Measurements from ENCODE around the gene C4orf51. TPM values are rescaled to one million over a fixed set of nuclear protein-coding genes. Genes with fewer than 3 reads are reported as not detected.

C4orf51 gene
- total and polyA plus RNA-seq, 2 of the 4 experiments (the other 2 are of a cell fraction) = not detected

GRCh38 chr4:145766273-145766672, 86.3 kb downstream of the C4orf51 start:
- Histone ChIP-seq H4K8ac (ENCODE audit: low read depth in 2 of 2, low read length in 2 of 2) (no peak overlapping the region), H2BK15ac (ENCODE audit: low read depth, low read length) (no peak overlapping the region), H2BK120ac (ENCODE audit: low read depth, low read length) (no peak overlapping the region), H3K9me3 (ENCODE audit: control insufficient read depth, insufficient read depth, low read length) (no peaks in the 10 kb centered on the region; the same call in 1 of the 2 replicates), H2AK5ac (ENCODE audit: low read depth, low read length) (no peak overlapping the region), H3K9me1 (ENCODE audit: insufficient read depth, low read length) (peaks cover 4% of the 10 kb centered on the region), H4K91ac (ENCODE audit: insufficient read depth, low read depth, low read length) (no peak overlapping the region), H3K9ac (ENCODE audit: low read depth, low read length) (no peak overlapping the region), H2AK9ac (replicated peaks; ENCODE audit: low read depth, low read length, poor library complexity) (no peak overlapping the region), H3K23ac (ENCODE audit: low read depth, low read length) (no peak overlapping the region), H3K4ac (ENCODE audit: low read depth, low read length) (no peak overlapping the region), H3K36me3 (ENCODE audit: control insufficient read depth, insufficient read depth, low read length) (peaks cover 30% of the 10 kb centered on the region), H3K79me1 (ENCODE audit: low read depth in 1 of 2, low read length in 2 of 2) (no peaks in the 10 kb centered on the region; a peak in 1 of 4 replicates), H2BK20ac (ENCODE audit: low read depth, low read length) (no peak overlapping the region), H3K18ac (ENCODE audit: low read depth, low read length) (no peak overlapping the region), H3K56ac (ENCODE audit: extremely low read depth, insufficient read depth, low read length) (no peak overlapping the region), H3K4me3 (ENCODE audit: insufficient read depth, low read depth, low read length) (no peak overlapping the region), H3K4me2 (ENCODE audit: low read depth, low read length) (no peak overlapping the region), H3K14ac (replicated peaks; ENCODE audit: low read depth, low read length) (no peak overlapping the region), H2AFZ (replicated peaks; ENCODE audit: low read length, poor library complexity) (no peak overlapping the region), H2BK5ac (ENCODE audit: low read depth, low read length, poor library complexity, severe bottlenecking) (no peak overlapping the region), H3K27ac (ENCODE audit: insufficient read depth, low read length) (no peak overlapping the region), H4K5ac (ENCODE audit: low read depth, low read length) (no peak overlapping the region), H3K4me1 (ENCODE audit: control insufficient read depth, insufficient read depth, low read length) (no peaks in the 10 kb centered on the region), H3K27me3 (ENCODE audit: control insufficient read depth, insufficient read depth, low read length) (no peaks in the 10 kb centered on the region), H4K20me1 (ENCODE audit: insufficient read depth, low read length) (no peaks in the 10 kb centered on the region)
- intact Hi-C loops (cut with micrococcal nuclease) (no loop called here), in situ Hi-C loops (cut with MboI; ENCODE audit: low sequenced_read_pairs) (no loop called here), dilution Hi-C loops (cut with HindIII; ENCODE audit: low sequenced_read_pairs, unreplicated experiment) (no loop called here)
- BruUV-seq (replicated peaks) = no TSS peak
- DNase-seq (no peak), ATAC-seq (ENCODE audit: low read depth) (no peak)
- CTCF ChIA-PET = interaction anchor here (1.3 kb wide), 1 partner anchor 13 kb away, joined by 5 read pairs; no protein-coding TSS in a partner anchor
- WGBS, 2 experiments (ENCODE audit: extremely low coverage in 2 of 2, insufficient read length in 1 of 2) = 100% methylated on average over 2 of the region's 5 CpGs; no CpG with 5 or more reads in 1 of the 2 experiments
- TF ChIP-seq CEBPB (IDR thresholded peaks at IDR 0.05; ENCODE audit: low read depth, low read length) = no peak
- no peak for TF ChIP-seq MAFK (IDR thresholded peaks at IDR 0.05; ENCODE audit: low read depth, low read length)
- TF ChIP-seq RCOR1 (IDR thresholded peaks at IDR 0.05; ENCODE audit: insufficient replicate concordance, low read length) = no peak
- TF ChIP-seq POLR2A (IDR thresholded peaks at IDR 0.05; ENCODE audit: low read depth, low read length) = no peak
- TF ChIP-seq CHD1 (IDR thresholded peaks at IDR 0.05; ENCODE audit: low read depth, low read length) = no peak
- TF ChIP-seq ELK1 (IDR thresholded peaks at IDR 0.05; ENCODE audit: borderline replicate concordance, low read depth, low read length) = no peak
- no peak for TF ChIP-seq RAD21 (IDR thresholded peaks at IDR 0.05; ENCODE audit: low read length)
- TF ChIP-seq RFX5 (IDR thresholded peaks at IDR 0.05; ENCODE audit: low read depth, low read length) = no peak
- TF ChIP-seq CTCF (conservative IDR thresholded peaks at IDR 0.05; ENCODE audit: low read depth, low read length) = no peak
- no peak for TF ChIP-seq FOS (IDR thresholded peaks at IDR 0.05; ENCODE audit: low read depth, low read length)
- no peak for TF ChIP-seq MAZ (IDR thresholded peaks at IDR 0.05; ENCODE audit: borderline replicate concordance, low read depth, low read length)
- no peak for TF ChIP-seq NFE2L2 (IDR thresholded peaks at IDR 0.05; ENCODE audit: low read depth, low read length)
- TF ChIP-seq MXI1 (IDR thresholded peaks at IDR 0.05; ENCODE audit: borderline replicate concordance, low read depth, low read length) = no peak
- no peak for TF ChIP-seq BHLHE40 (IDR thresholded peaks at IDR 0.05; ENCODE audit: low read depth, low read length)
- TF ChIP-seq SMC3 (IDR thresholded peaks at IDR 0.05; ENCODE audit: low read depth, low read length) = no peak
- no peak for TF ChIP-seq USF2 (IDR thresholded peaks at IDR 0.05; ENCODE audit: low read depth, low read length)
- POLR2A ChIA-PET (ENCODE audit: unreplicated experiment) = no interaction called here
